Spleen (tissue), 7 donors: ENCODE results near the gene ZNF665.

Experiments
- POLR2A ChIP-seq, 3 donors: fragments of 450-650 bp; IDR thresholded peaks; one replicate each; pipeline ENCODE4 v1.5.1; 2017; ENCODE audit warnings: antibody characterized with exemption in 3 of 3, mild to moderate bottlenecking in 1 of 3
- POLR2AphosphoS5 ChIP-seq, 3 donors: sonication (generic); formaldehyde crosslinking; IDR thresholded peaks; one replicate each; pipeline ENCODE4 v1.5.1; 2017; ENCODE audit warnings: antibody characterized with exemption in 3 of 3
- TF ChIP-seq, protein P1 (sequence below), 11 experiments: fragments of 200-600 bp in 7 of 11; fragments of 450-650 bp in 4 of 11; sonication (generic) in 4 of 11; IDR thresholded peaks in 8 of 11; conservative IDR thresholded peaks in 3 of 11; 1 replicate in 7 of 11; 2 replicates in 4 of 11; pipeline versions ENCODE4 v1.4.0 to v1.8.0; 2016 to 2021; ENCODE audit warnings: antibody characterized with exemption in 11 of 11, inconsistent platforms in 4 of 11, mild to moderate bottlenecking in 1 of 11
- donor health status: DM: no; HTN: no; CAD: no; lungs with moderate emphysema.
- donor health status: DM: no; HTN: no; CAD: no.
- donor health status: DM: no; HTN: no; CAD: no.

DNA sequence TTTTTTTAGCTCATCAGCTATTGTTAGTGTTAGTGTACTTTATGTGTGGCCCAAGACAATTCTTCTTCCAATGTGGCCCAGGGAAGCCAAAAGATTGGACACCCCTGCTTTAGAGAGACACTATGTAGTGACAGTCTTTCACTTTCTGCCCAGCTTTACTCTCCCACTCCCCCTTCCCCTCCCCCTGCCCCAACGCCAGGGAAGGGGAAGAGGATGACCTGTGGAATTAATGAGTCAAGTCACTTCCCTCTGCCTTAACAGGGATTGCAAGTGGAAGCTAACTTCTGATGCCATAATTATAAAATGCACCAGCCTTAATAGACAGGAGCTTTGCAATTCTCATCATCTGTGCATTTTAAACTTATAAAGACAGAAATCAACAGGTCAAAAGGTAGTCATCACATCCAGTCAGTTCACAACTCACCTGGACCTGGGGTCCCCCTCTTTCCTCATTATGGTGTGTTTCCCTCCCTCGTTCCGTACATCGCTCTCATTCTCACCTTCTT is 62.0 kb downstream of the ZNF665 start:
- TF ChIP-seq, protein P1, sequence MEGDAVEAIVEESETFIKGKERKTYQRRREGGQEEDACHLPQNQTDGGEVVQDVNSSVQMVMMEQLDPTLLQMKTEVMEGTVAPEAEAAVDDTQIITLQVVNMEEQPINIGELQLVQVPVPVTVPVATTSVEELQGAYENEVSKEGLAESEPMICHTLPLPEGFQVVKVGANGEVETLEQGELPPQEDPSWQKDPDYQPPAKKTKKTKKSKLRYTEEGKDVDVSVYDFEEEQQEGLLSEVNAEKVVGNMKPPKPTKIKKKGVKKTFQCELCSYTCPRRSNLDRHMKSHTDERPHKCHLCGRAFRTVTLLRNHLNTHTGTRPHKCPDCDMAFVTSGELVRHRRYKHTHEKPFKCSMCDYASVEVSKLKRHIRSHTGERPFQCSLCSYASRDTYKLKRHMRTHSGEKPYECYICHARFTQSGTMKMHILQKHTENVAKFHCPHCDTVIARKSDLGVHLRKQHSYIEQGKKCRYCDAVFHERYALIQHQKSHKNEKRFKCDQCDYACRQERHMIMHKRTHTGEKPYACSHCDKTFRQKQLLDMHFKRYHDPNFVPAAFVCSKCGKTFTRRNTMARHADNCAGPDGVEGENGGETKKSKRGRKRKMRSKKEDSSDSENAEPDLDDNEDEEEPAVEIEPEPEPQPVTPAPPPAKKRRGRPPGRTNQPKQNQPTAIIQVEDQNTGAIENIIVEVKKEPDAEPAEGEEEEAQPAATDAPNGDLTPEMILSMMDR (IDR thresholded peaks at IDR 0.05 in 8 of 11, conservative IDR thresholded peaks at IDR 0.05 in 3 of 11): no peak
- no peak for TF ChIP-seq POLR2A (IDR thresholded peaks at IDR 0.05)
- no peak for TF ChIP-seq POLR2AphosphoS5 (IDR thresholded peaks at IDR 0.05)
